NCI-H2029 (cell line): ENCODE results near the gene SESN1.

Experiments
- DNase-seq: peaks from one replicate; lab custom pipeline; 2025; lab: John Stamatoyannopoulos, UW

Gene SESN1

DNA sequence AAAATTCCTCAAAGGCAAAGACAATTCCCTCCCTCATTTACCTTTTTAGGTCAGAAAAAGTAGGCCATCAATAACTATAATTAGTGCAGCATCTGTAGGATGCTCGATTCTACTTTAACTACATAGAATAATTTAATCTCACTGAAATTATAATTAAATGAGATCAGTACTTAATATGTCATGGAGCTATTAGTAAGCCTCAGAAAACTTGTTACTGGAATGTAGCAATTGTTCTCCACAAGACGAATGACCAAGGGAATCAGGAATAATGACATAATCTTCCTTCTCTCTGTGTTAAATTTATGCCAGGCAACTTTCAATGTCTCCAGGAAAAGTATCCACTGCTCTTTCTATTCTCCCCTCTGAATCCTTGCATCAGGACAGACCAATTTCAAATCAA lies 34.1 kb downstream of the SESN1 start:
- no peak for DNase-seq

DNA sequence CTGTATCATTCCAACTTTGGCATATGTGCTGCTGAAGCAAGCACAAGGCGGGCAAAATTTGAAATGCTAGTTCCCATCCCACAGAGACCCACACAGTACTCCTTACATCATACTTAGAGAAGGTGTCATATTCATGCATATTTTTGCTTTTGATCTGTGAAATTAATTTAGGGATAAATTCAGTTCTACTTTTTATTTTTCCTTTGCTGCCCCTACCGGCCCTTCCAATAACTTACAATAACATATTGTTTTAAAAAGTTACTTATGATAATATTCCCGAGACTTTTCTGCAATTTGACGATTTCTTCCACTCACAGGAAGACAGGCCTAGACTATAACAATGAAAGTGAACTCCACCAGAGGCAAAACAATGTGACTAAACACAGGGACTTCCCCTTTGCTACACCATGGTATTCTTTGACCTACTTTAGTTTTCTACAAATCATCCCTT lies 35.0 kb downstream of the SESN1 start:
- DNase-seq = no peak

DNA sequence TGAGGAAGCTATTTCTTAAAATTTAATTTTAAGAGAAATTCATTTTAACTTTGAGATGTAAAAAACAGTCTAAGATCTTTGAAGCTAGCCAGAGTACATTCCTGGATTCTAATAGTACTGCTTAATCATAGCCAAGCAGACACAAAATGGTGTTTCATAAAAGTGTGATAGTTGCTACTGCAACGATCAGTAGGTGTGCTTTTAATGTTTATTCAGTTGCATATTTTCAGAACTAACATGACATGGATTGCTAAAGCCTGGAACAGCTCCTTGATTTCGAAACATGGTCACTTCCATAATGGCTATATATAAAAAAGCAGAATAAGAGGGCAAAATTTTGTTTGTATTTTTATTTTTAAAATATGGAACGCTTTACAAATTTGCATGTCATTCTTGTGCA lies 35.5 kb downstream of the SESN1 start:
- no peak for DNase-seq

DNA sequence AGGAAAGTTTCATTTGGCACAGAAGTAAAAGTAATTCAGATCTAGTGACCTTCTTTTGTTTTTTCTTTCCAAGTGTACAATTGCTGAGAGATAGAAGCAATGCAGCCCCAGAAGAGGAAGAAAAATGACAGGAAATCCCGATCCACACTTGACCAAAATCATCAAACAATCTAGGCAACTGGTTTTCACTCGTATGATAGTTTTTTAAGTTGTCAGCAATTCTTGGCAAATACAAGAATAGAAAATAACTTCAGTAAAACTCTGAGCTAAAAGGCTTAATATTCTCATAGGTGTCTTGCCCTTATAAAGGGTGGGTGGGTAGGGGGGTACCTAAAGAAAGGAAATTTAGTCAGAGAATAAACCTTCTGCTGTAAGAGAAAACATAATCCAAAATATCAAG lies 36.0 kb downstream of the SESN1 start:
- no peak for DNase-seq

DNA sequence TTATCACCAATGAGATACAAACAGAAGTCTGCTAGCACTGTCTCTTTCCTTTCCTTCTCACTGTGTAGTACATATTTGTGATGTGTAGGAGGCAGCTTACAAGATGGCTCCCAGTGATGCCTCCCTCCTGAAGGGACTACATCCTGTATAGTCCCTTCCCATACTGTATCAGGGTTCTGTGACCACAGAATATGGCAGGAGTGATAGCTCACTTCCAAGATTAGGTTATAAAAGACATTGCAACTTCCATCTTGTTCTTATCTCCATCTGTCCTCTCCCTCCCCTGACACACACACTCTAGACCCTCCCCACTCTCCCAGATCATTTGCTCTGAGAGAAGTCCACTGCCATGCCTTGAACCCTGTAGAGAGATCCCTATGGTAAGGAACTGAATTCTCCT lies 38.0 kb downstream of the SESN1 start:
- DNase-seq = no peak

DNA sequence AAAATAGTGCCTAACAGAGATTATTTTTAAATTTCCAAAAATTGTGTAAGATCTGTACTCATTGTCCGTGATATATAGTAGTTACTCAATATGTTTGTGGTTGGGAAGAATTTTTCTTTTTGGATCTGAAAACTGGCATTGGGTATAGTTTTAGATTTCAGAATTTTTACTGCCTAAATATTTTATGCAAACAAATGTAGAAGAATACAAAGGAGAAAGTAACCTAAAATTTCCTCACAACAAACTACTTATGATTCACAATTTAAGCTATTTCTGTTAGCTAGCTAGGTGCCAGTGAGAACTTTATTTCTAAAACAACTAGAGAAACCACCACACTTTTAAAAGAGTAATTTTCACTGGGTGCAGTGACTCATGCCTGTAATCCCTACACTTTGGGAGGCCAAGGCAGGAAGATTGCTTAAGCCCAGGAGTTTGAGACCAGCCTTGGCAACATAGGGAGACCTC lies 38.8 kb downstream of the SESN1 start:
- DNase-seq = no peak

DNA sequence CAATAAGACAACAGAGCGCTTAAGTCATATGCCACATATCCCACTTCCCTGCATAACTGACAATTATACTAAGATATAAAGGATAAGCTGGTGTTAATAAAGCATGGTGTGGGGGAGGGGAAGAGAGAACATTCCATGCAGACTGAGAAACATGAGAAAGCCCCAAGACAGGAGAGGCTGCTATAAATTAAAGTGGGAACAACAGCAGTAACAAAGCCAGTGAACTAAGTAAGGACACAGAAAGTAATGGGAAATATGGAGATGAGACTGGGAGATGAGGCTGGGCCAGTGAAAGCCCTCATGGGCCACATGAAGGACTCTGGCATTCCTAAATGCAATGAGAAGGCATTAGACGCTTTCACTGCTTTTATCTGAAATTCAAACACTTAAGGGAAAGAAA lies 41.3 kb downstream of the SESN1 start:
- DNase-seq = no peak

DNA sequence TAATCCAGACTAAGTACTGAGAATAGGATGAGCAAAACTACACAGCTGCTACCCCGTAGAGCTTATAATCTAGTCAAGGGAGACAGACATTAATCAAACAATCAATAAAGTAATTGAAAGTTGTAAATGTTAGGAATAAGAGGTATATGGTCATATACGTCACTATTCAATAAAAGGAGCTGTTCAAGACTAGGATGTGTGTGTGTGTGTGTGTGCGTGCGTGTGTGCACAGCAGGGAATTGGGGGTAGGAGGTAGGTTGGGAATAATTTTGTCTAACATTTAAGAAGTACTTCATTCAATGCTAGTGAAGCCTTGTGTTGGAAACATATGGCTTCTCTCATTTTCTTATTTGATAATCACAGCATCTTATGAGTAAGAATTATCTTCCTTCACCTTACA lies 41.8 kb downstream of the SESN1 start:
- no peak for DNase-seq

DNA sequence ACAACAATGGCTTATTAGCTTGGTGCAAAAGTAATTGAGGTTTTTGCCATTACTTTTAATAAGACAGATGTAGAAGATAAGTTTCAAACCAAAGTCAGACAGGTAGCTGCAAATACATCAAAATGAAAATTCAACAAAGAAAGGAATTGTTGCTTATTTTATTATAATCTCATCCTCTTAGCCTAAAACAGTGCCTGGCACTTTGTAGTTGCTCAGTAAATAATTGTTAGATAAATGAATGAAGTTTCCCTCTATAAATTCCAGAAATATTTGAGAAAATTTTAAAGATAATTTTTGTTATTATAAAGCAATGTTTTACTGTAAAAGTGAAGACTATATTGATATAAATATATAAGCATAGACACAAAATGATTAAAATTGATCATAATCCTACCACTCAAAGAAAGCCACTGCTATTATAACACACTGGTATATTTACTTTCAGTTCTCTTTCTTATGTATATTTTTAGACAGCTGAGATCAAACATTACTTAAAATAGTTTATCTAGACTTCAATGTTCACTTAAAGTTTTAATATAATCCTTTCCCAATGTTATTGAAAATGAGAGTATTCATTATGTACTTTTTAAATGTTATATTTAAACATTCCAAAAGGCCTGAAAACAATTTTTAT lies 42.5 kb downstream of the SESN1 start:
- no peak for DNase-seq

DNA sequence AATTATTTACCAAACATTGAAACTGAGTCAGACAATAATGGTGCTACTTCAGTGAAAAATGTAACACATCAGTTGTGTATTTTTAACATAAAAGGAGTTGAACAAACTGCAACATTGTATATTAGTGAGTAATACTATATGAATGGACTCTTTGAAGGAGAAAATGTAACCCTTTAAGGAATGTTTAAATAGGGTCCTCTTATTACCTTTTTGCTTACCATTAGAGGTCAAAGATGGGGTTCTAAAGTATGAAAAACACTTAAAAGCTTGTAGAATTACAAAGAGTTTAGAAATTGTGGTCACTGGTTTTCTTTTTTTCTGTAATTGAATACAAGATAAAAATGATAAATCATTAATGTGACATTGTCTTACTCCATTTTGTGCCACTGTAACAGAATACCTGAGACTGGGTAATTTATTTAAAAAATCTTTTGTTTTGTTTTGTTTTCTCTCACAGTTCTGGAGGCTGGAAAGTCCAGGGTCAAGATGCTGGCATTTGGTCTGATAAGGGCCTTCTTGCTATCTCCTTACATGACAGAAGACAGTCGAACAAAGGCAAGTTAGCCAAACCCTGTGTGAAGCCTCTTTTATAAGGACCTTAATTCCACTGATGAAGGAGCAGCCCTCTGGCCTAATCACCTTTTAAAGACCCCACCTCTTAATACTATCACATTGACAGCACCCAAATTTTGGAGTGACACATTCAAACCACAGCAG lies 43.2 kb downstream of the SESN1 start:
- DNase-seq = no peak

DNA sequence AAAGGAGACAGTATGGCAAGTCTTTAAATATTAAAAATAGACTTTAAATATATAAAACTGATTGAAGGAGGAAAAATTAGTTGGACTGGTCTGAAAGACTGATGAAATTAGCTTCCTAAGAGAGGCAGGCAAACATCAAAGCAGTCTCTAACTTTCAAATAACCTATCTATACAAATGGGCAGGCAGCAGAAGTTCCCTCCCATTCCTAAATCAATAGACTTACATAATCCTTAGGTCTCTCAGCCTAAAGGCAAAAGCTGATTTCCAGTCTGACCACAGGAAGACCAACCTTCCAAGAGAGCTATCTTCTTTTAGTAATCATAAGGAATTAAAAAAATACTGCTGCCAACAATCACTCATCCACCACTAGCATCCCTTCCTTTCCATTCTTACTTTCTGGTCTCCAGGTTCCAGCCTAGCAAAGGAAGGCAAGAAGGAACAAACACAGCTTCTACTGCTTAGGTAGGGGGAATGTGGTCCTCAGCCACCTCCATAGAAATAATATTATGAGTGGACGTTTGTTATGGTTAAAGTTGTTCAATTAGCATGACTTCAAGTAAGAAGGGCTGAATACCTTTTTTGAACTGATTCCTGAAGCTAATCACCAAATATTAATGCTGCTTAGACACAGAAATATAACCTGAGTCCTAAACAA lies 44.1 kb downstream of the SESN1 start:
- DNase-seq = no peak

DNA sequence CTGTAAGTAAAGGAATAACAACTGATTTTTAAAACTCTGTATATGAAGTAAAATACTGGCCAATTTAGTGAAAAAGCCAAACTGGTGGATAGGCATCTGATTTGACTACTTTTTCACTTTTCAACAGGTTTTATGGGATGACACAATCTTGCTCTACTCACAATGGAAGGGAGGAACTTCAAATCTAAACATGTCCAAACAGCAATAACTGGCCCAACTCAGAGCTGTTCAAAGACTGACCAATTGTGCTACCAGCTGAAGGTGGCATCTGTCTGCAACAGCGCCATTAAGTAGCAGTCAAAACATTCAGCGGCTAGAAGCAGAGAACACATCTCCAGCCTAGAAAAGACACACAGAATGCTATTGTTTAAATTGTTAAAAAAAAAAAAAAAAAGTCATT lies 44.6 kb downstream of the SESN1 start:
- no peak for DNase-seq

DNA sequence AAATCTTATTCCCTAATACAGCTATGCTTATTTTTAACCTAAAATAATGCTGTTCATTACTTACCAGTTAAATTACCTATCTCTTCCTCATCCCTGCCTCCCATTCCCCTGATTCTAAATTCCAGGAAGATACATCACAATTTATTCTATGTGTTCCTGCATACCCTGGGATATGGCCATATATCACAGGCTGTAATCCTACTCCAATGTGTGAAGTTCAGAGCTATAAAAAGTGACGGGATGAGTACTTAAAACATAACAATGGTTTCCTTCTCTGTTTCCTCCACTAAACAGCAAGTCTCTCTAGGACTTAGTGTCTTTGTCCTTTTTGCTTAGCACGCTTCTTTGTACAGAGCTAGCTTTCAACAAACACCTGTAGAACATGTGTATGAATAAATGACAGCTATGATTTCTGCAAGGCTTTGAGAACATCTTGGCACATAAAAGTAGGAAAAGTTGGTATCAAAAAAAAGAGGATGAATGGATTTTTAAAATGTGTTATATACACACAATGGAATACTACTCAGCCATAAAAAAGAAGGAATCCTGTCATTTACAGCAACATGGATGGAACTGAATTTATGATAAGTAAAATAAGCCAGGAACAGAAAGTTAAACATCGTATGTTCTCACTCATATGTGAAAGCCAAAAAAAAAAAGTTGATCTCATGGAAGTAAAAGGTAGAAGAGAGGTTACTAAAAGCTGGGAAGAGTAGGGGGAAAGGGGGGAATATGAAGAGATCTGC lies 45.8 kb downstream of the SESN1 start:
- DNase-seq = no peak

DNA sequence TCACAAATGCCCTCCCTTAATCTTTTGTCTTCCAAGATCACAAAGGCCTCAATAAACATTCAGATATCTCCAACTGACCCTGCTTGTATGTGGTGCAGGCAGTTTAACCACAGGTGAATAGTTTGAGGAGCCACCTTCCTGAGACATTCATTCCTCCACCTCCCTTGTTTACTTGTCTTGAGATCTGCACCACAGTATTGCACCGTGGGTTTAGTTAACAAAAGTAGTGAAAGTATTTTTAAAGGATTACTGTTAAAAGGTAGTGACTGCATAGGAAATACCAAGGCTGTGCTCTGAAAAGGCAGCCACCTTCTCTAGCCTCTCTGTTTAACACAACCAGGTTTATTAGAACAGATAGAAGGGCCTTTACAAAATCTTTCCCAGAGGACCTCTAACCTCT lies 46.5 kb downstream of the SESN1 start:
- DNase-seq = no peak

DNA sequence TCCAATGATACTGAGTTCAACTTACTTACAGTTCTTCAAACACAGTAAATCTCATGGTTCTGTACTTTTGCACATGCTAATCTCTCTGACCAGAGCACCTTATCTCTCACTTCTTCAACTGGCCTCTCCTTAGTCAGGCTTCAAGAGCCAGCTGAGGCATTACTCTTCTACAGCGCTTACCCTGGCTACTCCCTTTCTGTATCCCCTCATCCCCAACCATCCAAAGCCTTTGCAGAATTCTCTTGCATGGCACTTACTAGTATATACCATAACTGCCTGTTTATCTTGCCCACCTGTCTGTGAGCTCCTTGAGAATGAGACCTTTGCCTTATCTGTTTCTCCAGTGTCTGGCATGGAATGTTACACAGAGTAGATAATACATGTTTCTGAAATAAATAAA lies 49.2 kb downstream of the SESN1 start:
- DNase-seq = no peak

DNA sequence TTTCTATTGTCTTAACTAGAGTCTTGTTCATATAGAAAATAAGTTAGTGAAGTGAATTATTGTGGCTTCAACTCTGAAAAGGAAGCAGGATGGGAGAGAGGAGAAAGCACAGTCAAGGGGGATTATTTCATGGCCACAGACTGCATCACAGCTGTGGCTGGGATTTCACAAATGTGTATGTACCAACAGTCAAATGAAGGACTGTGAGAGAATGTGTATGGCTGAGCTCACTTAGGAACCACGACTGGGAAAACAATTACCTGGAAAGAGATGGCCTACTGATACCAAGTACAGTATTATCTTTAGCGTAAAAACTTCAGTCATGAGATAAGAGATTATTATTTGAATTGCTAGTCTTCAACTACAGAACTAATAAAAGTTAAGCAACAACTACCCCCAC lies 54.9 kb downstream of the SESN1 start:
- no peak for DNase-seq

DNA sequence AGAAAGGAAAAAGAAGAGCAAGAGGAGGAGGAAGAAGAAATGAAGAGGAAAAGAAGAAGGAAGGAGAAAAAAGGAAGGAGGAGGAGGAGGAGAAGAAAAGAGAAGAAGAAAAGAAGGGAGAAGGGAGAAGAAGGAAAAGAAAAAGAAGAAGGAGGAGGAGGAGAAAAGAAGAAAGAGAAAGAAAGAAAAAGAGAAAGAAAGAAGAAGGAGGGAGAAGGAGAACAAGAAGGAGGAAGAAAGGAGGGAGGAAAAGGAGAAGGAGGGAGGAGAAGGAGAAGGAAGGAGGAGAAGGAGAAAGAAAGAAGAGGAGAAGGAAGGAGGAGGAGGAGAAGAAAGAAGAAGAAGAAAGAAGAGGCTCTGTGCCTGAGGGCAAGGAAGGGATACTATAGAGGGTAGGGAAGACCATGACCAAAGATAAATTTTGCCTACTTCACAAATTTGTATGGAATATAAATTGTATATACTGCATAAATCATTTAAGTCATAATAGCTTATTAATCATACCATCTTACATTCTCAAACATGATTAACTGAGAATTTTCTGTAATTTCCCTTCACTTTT lies 55.7 kb downstream of the SESN1 start:
- no peak for DNase-seq

DNA sequence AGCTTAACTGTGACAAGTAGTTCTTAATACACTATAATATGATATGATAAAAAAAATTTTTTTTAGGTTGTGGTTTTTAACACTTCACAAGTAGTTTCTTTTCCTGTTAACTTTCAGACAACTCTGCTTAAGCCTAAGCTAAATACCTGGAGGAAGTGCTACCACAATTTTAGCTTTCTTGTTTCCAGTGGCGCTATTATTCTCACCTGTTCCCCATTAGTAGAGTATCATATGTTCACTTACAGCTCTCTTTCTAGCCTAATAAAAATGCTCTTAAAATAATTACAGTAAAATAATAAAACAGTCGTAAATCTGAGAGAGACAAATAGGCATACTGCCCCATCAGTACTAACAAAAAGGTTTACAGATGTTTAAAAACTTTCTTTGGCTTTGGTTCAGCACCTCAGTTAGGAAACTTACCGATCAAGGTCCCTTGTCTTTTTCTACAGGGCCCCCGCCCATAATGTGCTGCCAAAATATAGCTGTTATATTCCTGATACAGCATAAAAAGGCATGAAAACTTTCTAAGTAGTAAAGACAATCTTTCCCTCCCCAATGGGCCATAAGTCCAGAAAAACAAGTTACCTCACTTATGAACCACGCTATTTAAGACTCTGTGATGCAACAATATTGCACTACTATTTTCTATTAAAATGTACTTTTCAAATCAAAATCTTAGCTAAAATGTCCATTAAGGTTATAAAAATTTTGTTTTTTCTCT lies 57.9 kb downstream of the SESN1 start:
- DNase-seq = no peak

DNA sequence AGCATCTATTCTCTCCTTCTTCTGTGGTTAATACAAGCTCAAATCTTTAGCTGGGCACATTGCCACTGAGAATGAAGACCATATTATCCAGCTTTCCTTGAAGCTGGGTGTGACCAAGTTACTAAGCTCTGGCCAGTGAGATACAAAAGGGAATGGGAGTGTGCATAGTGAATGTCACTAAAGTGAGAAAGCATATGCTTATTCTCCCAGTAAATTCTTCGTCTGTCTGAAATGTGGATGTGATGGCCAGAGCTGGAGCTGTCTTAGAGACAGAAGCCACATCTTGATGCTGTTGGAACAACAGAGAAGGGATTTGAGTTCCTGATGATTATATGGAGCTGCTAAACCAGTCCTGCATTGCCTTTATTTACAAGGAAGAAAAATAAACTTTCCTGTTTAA lies 60.1 kb downstream of the SESN1 start:
- DNase-seq = no peak

DNA sequence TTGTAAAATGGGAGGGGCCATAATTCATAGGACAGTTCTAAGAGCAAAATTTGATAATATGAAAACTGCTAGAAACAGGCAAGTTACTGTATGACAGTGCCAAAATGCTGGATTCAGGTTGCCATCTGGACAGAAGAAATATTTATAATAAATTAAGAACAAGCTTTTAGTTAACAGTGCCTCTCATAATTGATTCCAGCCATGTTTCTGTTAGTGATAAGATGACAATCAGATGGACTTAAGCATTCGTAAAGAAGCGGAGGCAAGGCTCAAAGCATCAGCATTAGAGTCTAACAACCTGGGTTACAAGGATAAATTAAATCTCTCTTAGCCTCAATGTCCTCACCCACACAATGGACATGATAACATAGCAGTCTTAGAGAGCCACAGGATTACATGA lies 61.0 kb downstream of the SESN1 start:
- no peak for DNase-seq

DNA sequence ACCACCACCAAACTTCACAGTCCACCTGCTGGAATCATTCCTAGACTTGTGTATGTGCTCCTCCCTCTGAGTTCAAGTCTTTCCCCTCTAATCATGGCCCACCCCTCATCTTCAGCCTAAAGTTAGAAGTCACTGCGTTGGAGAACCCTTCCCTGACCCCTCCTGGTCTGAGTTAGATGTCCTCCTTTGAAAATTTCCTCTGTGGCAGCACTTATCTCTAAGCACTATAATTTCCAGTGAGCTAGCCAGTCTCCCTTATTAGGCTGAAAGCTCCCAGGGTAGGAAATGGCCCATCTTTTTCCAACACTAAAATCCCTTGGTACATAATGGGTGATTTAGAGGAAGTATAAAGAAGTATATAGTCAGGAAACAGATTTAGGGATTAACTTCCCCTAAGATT lies 63.2 kb downstream of the SESN1 start:
- DNase-seq = no peak

DNA sequence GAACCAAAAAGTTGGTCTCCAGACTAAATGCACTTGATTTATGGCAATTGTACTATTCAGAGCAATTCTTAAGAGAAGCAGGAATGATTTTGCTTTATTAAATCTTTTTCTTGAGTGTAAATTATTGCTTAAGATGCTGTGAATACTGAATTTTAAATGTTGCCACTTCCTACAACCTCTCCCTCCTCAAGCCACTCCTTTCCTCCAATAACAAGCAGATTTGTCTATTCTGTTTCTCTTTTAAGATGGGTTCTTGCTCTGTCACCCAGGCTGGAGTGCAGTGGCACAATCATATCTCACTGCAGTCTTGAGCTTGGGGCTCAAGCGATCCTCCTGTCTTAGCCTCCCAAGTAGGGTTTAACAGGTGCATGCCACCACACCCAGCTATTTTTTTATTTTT lies 65.3 kb downstream of the SESN1 start:
- no peak for DNase-seq
